ENCODE data around the gene SLC38A6.

DNA sequence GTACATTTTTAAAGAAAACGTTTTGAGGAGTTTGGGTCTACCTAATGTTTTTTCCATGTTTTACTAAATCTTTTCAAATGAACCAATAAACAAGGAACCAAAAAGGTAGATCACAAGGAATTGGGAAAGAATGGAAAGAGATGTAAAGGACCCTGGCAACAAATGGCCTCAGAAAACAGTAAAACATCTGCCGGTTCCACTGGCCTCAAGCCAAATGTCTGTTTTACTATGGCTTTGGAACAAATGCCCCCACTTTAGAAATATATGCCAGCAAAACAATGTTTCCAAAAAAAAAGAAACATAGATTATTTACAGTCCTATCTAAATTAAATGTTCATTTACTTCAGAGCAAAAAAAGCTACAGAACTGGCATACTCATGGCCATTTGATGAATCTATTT, 3.2 kb upstream of the SLC38A6 start:
- TF ChIP-seq CTCF (IDR thresholded peaks at IDR 0.05; ENCODE audit: borderline replicate concordance, extremely low read depth, low read length, poor library complexity, severe bottlenecking) (no peak), EZH2 (IDR thresholded peaks at IDR 0.05; ENCODE audit: borderline replicate concordance, low read depth, low read length, severe bottlenecking) (no peak)
